Suprapubic skin (tissue), 4 donors: ENCODE results near the gene RAE1. TPM values are rescaled to one million over a fixed set of nuclear protein-coding genes. Genes with fewer than 3 reads are reported as not detected.

Source experiments
- DNase-seq, 2 donors: peaks; one replicate each; pipeline ENCODE4 v3.0.0-alpha.2; 2019; ENCODE audit warnings: low spot score in 2 of 2
- H3K27ac ChIP-seq: fragments of 200-600 bp; sonication (generic); one replicate; pipeline ENCODE4 v1.5.1; 2019
- H3K27me3 ChIP-seq: fragments of 200-600 bp; sonication (generic); one replicate; pipeline ENCODE4 v1.5.1; 2019
- H3K36me3 ChIP-seq: fragments of 200-600 bp; sonication (generic); one replicate; pipeline ENCODE4 v1.5.1; 2019
- H3K4me1 ChIP-seq: fragments of 200-600 bp; sonication (generic); one replicate; pipeline ENCODE4 v1.5.1; 2019
- H3K4me3 ChIP-seq: fragments of 200-600 bp; sonication (generic); one replicate; pipeline ENCODE4 v1.5.1; 2019; ENCODE audit warnings: mild to moderate bottlenecking
- H3K9me3 ChIP-seq: fragments of 200-600 bp; sonication (generic); one replicate; pipeline ENCODE4 v1.5.1; 2019
- EP300 ChIP-seq: sonication (generic); formaldehyde crosslinking; IDR thresholded peaks from one replicate; pipeline ENCODE4 v1.6.1; 2017; ENCODE audit warnings: antibody characterized with exemption
- POLR2A ChIP-seq, 2 donors: fragments of 450-650 bp; IDR thresholded peaks; one replicate each; pipeline ENCODE4 v1.6.1; 2017; ENCODE audit warnings: antibody characterized with exemption in 2 of 2, mild to moderate bottlenecking in 2 of 2, moderate library complexity in 2 of 2
- POLR2AphosphoS5 ChIP-seq, 3 donors: sonication (generic); formaldehyde crosslinking; IDR thresholded peaks; one replicate each; pipeline ENCODE4 v1.6.1; 2017; ENCODE audit warnings: antibody characterized with exemption in 3 of 3
- WGBS: methylation state at CpG from one replicate; pipeline ENCODE4 v1.1.5; 2018; 5-methylcytosine and 5-hydroxymethylcytosine counted together
- total RNA-seq, 4 donors: library from RNA; depleted of rRNA; stranded (reverse); fragments of >200 nt; gene quantifications; one replicate each; pipeline ENCODE4 v1.1.0, GENCODE V29; 2016
- TF ChIP-seq, protein P1 (sequence below), 2 donors: fragments of 200-600 bp in 1 of 2; fragments of 450-650 bp in 1 of 2; sonication (generic) in 1 of 2; IDR thresholded peaks; one replicate each; pipeline ENCODE4 v1.5.1; 2016 to 2019; ENCODE audit warnings: antibody characterized with exemption in 2 of 2, mild to moderate bottlenecking in 1 of 2, moderate library complexity in 1 of 2

The RAE1 gene
- total RNA-seq, 4 donors from 2014 or later, result 31.2 to 45.1 (median 37.2) TPM

DNA sequence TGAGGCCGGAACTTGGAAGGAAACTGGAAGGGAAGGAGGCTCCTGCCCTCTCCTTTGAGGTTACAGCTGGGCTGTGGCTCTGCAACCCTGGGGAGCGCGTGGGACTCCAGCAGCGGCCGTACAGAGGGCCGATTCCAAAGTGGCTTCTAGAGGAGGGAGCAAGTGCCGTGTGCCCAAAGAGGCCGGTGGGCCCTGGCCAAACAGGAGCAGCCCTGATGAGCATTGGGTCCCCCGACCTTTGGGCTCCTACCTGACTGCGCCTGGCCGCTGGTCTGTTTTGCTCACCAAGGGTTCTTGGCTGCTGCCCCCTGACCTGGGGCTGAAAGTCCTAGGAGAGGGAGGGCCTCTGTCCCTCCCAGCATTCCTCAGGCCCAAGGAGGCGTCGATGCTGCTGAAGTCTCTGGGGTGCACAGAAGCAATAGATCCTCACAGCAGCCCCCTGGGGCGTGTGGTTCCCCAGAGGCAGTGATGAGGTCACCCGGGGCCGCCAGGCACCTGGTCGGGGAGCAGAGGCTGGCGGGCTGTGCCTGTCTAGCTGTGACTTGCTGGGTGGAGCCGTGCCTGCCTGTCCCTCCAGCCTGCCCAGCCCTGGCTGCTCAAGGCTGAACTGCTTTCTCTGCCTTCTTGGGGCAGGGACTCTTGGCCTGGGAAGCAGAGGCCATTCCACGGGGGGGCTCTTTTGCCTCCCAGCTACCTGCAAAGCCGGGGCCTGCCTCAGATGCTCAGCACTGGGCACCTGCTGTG lies 49.9 kb downstream of the RAE1 start:
- Histone ChIP-seq H3K4me3 (no peak overlapping the region), H3K36me3 (peaks cover 42% of the 10 kb centered on the region), H3K9me3 (no peaks in the 10 kb centered on the region), H3K4me1 (peaks cover 39% of the 10 kb centered on the region), H3K27me3 (no peaks in the 10 kb centered on the region), H3K27ac (no peak overlapping the region)
- TF ChIP-seq POLR2AphosphoS5 (IDR thresholded peaks at IDR 0.05) (no peak), EP300 (no peak), POLR2A (IDR thresholded peaks at IDR 0.05) (no peak)
- TF ChIP-seq, protein P1, sequence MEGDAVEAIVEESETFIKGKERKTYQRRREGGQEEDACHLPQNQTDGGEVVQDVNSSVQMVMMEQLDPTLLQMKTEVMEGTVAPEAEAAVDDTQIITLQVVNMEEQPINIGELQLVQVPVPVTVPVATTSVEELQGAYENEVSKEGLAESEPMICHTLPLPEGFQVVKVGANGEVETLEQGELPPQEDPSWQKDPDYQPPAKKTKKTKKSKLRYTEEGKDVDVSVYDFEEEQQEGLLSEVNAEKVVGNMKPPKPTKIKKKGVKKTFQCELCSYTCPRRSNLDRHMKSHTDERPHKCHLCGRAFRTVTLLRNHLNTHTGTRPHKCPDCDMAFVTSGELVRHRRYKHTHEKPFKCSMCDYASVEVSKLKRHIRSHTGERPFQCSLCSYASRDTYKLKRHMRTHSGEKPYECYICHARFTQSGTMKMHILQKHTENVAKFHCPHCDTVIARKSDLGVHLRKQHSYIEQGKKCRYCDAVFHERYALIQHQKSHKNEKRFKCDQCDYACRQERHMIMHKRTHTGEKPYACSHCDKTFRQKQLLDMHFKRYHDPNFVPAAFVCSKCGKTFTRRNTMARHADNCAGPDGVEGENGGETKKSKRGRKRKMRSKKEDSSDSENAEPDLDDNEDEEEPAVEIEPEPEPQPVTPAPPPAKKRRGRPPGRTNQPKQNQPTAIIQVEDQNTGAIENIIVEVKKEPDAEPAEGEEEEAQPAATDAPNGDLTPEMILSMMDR (IDR thresholded peaks at IDR 0.05), result no peak
- DNase-seq, result no peak
- 79% methylated on average over 19 of the region's 21 CpGs for whole genome bisulfite sequencing

DNA sequence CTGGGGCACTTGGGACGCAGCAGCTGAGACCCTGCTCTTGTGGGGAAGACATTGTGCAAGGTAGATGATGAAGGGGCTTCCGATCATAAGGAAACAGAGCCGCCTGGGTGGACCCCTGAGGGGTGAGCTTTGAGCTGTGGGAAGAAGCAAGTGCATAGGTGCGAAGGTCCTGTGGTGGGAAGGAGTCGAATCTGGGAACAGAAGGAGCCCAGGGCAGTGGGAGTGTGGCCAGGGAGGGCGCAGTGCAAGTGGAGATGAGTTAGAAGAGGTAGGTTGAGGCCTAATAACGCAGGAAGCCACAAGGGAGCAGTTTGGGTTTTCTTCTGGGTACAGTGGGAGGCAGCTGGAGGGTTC lies 50.5 kb downstream of the RAE1 start:
- Histone ChIP-seq H3K36me3 (peaks cover 48% of the 10 kb centered on the region), H3K27ac (no peak overlapping the region), H3K27me3 (no peaks in the 10 kb centered on the region), H3K4me1 (peaks cover 39% of the 10 kb centered on the region), H3K9me3 (no peaks in the 10 kb centered on the region), H3K4me3 (no peak overlapping the region)
- TF ChIP-seq POLR2A (IDR thresholded peaks at IDR 0.05) (no peak), POLR2AphosphoS5 (IDR thresholded peaks at IDR 0.05) (no peak), EP300 (no peak)
- TF ChIP-seq, protein P1 (IDR thresholded peaks at IDR 0.05), result no peak
- DNase-seq, result no peak
- 92% methylated on average over 7 of the region's 7 CpGs for WGBS

DNA sequence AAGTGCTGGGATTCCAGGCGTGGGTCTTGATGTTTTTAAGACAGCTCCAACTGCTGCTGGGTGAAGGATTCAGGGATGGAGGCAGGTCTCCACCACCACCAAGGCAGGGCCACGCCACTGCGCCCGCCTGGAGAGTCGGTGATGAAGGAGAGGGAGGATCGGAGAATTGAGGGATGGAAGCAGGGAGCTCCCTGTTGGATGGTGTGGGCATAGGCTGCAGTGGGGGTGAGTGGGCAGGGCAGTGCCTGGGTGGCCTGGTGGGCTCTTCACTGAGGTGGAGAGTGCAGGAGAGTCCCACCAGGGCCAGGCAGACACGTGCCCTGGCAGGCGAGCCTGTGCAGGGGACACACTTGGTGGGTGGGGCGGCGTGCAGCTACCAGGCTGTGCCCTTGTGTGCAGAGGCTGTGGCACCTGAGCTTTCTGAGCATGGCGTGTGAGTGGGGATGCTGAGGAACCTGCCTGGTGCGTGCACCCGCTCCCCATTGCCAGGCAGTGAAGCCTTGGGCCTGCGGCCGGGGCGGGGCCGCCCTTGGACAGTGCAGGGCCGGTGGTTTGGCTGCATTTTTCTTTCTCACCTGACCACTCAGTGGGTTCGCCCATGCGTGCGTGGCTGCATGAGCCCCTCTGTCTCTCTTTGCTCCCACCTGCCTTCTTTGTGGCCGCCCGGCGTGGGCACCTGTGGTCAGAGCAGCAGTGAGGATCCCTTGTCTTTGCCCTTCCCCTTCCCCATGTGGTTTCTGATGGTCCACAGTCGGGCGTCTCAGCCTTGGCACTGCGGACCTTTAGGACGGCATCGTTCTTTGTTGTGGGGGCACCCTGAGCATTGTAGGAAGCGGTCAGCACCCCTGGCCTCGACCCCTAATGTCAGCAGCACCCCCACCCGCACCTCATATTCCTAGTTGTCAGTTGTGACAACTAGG lies 51.4 kb downstream of the RAE1 start:
- Histone ChIP-seq H3K27ac (no peak overlapping the region), H3K27me3 (no peaks in the 10 kb centered on the region), H3K4me3 (no peak overlapping the region), H3K9me3 (no peaks in the 10 kb centered on the region), H3K4me1 (peaks cover 39% of the 10 kb centered on the region), H3K36me3 (peaks cover 53% of the 10 kb centered on the region)
- DNase-seq, result no peak
- TF ChIP-seq EP300, result no peak
- TF ChIP-seq, protein P1 (IDR thresholded peaks at IDR 0.05), result no peak
- WGBS, result 96% methylated on average over 31 of the region's 32 CpGs

GRCh38 chr20:57403216-57403615 lies 52.2 kb downstream of the RAE1 start:
- no peak for DNase-seq
- 81% methylated on average over 9 of the region's 10 CpGs for WGBS
- H3K36me3 ChIP-seq, result peaks cover 61% of the 10 kb centered on the region
- H3K4me3 ChIP-seq, result no peak overlapping the region
- H3K4me1 ChIP-seq, result peaks cover 32% of the 10 kb centered on the region
- H3K9me3 ChIP-seq, result no peaks in the 10 kb centered on the region
- no peaks in the 10 kb centered on the region for H3K27me3 ChIP-seq
- TF ChIP-seq EP300, result no peak
- TF ChIP-seq, protein P1 (IDR thresholded peaks at IDR 0.05), result no peak
- H3K27ac ChIP-seq, result no peak overlapping the region

DNA sequence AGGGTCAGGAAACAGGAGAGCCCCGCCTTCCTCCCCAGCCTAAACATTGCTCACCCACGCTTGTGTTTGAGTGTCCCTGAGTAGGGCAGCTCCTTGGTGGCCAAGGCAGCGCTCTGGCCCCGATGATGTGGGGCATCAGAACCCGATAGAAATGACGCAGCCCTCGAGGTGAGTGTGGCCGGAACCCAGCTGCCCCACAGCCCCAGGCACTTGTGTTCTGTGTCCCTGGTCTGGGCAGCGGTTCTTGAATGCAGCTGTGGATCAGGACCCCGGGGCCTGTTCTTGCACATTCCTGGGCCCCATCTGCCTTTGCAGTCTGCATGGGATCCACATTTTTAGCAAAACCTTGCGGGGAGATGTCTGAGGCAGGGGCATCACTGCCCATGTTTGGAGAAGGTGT lies 53.0 kb downstream of the RAE1 start:
- no peak overlapping the region for H3K27ac ChIP-seq
- H3K36me3 ChIP-seq, result peaks cover 67% of the 10 kb centered on the region
- no peak for DNase-seq
- H3K4me1 ChIP-seq, result peaks cover 24% of the 10 kb centered on the region
- no CpG with 5 or more reads among the region's 11 CpGs for WGBS
- TF ChIP-seq, protein P1 (IDR thresholded peaks at IDR 0.05), result no peak
- no peak for TF ChIP-seq POLR2A (IDR thresholded peaks at IDR 0.05)
- TF ChIP-seq POLR2AphosphoS5 (IDR thresholded peaks at IDR 0.05), result no peak
- TF ChIP-seq EP300, result no peak
- H3K27me3 ChIP-seq, result no peaks in the 10 kb centered on the region
- H3K4me3 ChIP-seq, result no peak overlapping the region
- H3K9me3 ChIP-seq, result no peaks in the 10 kb centered on the region
